Esophagus muscularis mucosa (tissue), 4 donors: ENCODE data around the gene RPS23. TPM values are rescaled to one million over a fixed set of nuclear protein-coding genes. Genes with fewer than 3 reads are reported as not detected.

Experiments used
- DNase-seq: peaks from one replicate; pipeline ENCODE4 v3.0.0-alpha.2; 2017; ENCODE audit errors: extremely low spot score
- H3K27ac ChIP-seq, 4 donors: fragments of 200-600 bp; sonication (generic); replicated peaks in 1 of 4; 1 replicate in 3 of 4; 2 replicates in 1 of 4; pipeline ENCODE4 v1.5.1; 2016 to 2019; ENCODE audit warnings: mild to moderate bottlenecking in 1 of 4
- H3K27me3 ChIP-seq, 4 donors: fragments of 200-600 bp; sonication (generic); one replicate each; pipeline versions ENCODE4 v1.5.1 to v1.6.0; 2016 to 2019
- H3K36me3 ChIP-seq, 4 donors: fragments of 200-600 bp; sonication (generic); one replicate each; pipeline ENCODE4 v1.5.1; 2016 to 2019
- H3K4me1 ChIP-seq, 4 donors: fragments of 200-600 bp; sonication (generic); one replicate each; pipeline ENCODE4 v1.5.1; 2016 to 2019
- H3K4me3 ChIP-seq, 4 donors: fragments of 200-600 bp; sonication (generic); 1 replicate in 2 of 4; 2 replicates in 2 of 4; pipeline ENCODE4 v1.5.1; 2016 to 2019; ENCODE audit warnings: mild to moderate bottlenecking in 4 of 4, moderate library complexity in 1 of 4
- H3K9me3 ChIP-seq, 4 donors: fragments of 200-600 bp; sonication (generic); 1 replicate in 3 of 4; 2 replicates in 1 of 4; pipeline ENCODE4 v1.5.1; 2016 to 2019
- CTCF ChIP-seq, 3 experiments: fragments of 200-600 bp in 2 of 3; fragments of 450-650 bp in 1 of 3; sonication (generic) in 2 of 3; IDR thresholded peaks; one replicate each; pipeline ENCODE4 v1.5.1; 2017 to 2019; ENCODE audit warnings: antibody characterized with exemption in 3 of 3, mild to moderate bottlenecking in 2 of 3, moderate library complexity in 1 of 3
- EP300 ChIP-seq: sonication (generic); formaldehyde crosslinking; IDR thresholded peaks from one replicate; pipeline ENCODE4 v1.6.1; 2017; ENCODE audit warnings: antibody characterized with exemption
- POLR2A ChIP-seq: fragments of 450-650 bp; IDR thresholded peaks from one replicate; pipeline ENCODE4 v1.6.1; 2017; ENCODE audit warnings: antibody characterized with exemption, moderate library complexity, mild to moderate bottlenecking, low read depth
- POLR2AphosphoS5 ChIP-seq, 2 donors: sonication (generic); formaldehyde crosslinking; IDR thresholded peaks; one replicate each; pipeline ENCODE4 v1.6.1; 2017; ENCODE audit warnings: antibody characterized with exemption in 2 of 2
- WGBS: methylation state at CpG from one replicate; pipeline ENCODE4 v1.1.5; 2018; 5-methylcytosine and 5-hydroxymethylcytosine counted together
- intact Hi-C: fragments of 100-400 bp; cut with DNase I; formaldehyde crosslinking; loops from one replicate; pipeline ENCODE4 v1.15.1; 2023
- small RNA-seq, 3 donors: library from RNA; depleted of rRNA; stranded (forward); fragments of <200 nt; gene quantifications; one replicate each; pipeline ENCODE3, GENCODE V24; 2016
- total RNA-seq, 4 donors: library from RNA; depleted of rRNA; stranded (reverse); fragments of >200 nt; gene quantifications; one replicate each; pipeline versions ENCODE4 v1.1.0 to v1.2.1, GENCODE V29; 2016

RPS23 gene
- total RNA-seq, 4 donors from 2014 or later: 2,601 to 3,337 (median 2,967) TPM

GRCh38 chr5:82234885-82235284, 43.3 kb downstream of the RPS23 start:
- no peak overlapping the region for H3K4me3 ChIP-seq
- no peaks in the 10 kb centered on the region for H3K9me3 ChIP-seq
- no peaks in the 10 kb centered on the region for H3K36me3 ChIP-seq
- H3K27me3 ChIP-seq: no peaks in the 10 kb centered on the region
- H3K4me1 ChIP-seq: peaks cover 0 to 3% (median 0%) of the 10 kb centered on the region in 4 donors
- intact Hi-C loops: no loop called here
- 69% methylated on average over 5 of the region's 5 CpGs for WGBS
- H3K27ac ChIP-seq: no peak overlapping the region
- DNase-seq: no peak
- no peak for TF ChIP-seq CTCF (IDR thresholded peaks at IDR 0.05)
- TF ChIP-seq POLR2A: no peak
- TF ChIP-seq POLR2AphosphoS5 (IDR thresholded peaks at IDR 0.05): no peak
- no peak for TF ChIP-seq EP300

GRCh38 chr5:82225525-82226172, 52.5 kb downstream of the RPS23 start:
- Histone ChIP-seq H3K4me3 (no peak overlapping the region), H3K27me3 (no peaks in the 10 kb centered on the region), H3K4me1 (peaks cover 0 to 5% (median 2%) of the 10 kb centered on the region in 4 donors), H3K27ac (no peak overlapping the region), H3K9me3 (no peaks in the 10 kb centered on the region), H3K36me3 (no peaks in the 10 kb centered on the region)
- no peak for TF ChIP-seq POLR2A
- no peak for TF ChIP-seq POLR2AphosphoS5 (IDR thresholded peaks at IDR 0.05)
- TF ChIP-seq CTCF (IDR thresholded peaks at IDR 0.05): peak; percentile 69 to 89 (median 73)
- TF ChIP-seq EP300: no peak
- intact Hi-C loops: loop anchor here (5.0 kb wide), 1 partner anchor 798 kb away; no protein-coding TSS in a partner anchor
- 25% methylated on average over 7 of the region's 7 CpGs for WGBS
- no peak for DNase-seq

Small RNA genes lying within 50 kb of the gene (small RNA-seq; reads per million reads assigned to genes)
- 0 reads per million in 3 donors for gene AC010598.1
